ENCODE measurements around the gene KCNAB1. TPM values are rescaled to one million over a fixed set of nuclear protein-coding genes. Genes with fewer than 3 reads are reported as not detected.

The KCNAB1 gene
- total RNA-seq, 3 donors from 2014 or later: 3.9 to 8.3 (median 5.4) TPM

DNA sequence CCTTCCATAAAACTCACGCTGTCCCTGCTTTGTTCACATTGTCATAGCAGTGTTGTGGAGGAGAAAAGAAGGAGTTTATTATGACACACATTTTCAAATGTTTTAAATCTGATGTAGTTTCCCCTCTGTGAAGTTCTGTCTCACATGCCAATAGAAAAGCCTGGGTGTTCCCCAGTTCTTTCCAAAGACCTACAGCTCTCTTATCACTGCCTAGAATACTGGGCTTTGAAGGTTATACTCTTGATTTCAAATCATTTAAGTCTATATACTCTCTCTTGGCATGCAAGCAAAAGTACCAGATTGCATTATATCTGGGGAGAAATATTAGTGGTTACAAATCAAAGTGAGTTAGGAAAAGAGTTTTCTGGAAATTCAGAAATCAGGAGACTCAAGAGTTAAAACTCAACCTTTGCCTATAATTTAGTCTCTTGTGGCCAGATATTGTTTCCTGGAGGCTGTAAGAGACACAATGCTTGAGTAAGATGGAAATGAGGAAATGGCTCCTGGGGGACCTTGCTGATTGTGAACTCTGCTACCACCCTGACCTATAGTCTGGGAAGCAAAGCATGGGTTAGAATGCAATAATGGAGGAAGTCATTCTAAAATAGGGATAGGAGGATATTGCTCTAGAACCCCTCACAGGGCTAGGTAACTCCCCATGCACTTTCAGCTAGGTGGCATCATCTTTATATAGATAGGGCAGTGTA, 182.8 kb downstream of the KCNAB1 start:
- Histone ChIP-seq H3K9me3 (no peaks in the 10 kb centered on the region), H3K4me1 (no peaks in the 10 kb centered on the region), H3K4me3 (no peak overlapping the region), H3K36me3 (no peaks in the 10 kb centered on the region), H3K27me3 (no peaks in the 10 kb centered on the region), H3K27ac (peak overlapping the region in 1 of 2 donors; percentile 22)
- DNase-seq (ENCODE audit: low spot score in 2 of 2): no peak
- intact Hi-C loops (cut with DNase I; ENCODE audit: low total_unique reads): no loop called here
- TF ChIP-seq POLR2AphosphoS5 (IDR thresholded peaks at IDR 0.05): no peak
- no peak for TF ChIP-seq POLR2A (IDR thresholded peaks at IDR 0.05)
- TF ChIP-seq, protein P1, sequence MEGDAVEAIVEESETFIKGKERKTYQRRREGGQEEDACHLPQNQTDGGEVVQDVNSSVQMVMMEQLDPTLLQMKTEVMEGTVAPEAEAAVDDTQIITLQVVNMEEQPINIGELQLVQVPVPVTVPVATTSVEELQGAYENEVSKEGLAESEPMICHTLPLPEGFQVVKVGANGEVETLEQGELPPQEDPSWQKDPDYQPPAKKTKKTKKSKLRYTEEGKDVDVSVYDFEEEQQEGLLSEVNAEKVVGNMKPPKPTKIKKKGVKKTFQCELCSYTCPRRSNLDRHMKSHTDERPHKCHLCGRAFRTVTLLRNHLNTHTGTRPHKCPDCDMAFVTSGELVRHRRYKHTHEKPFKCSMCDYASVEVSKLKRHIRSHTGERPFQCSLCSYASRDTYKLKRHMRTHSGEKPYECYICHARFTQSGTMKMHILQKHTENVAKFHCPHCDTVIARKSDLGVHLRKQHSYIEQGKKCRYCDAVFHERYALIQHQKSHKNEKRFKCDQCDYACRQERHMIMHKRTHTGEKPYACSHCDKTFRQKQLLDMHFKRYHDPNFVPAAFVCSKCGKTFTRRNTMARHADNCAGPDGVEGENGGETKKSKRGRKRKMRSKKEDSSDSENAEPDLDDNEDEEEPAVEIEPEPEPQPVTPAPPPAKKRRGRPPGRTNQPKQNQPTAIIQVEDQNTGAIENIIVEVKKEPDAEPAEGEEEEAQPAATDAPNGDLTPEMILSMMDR (IDR thresholded peaks at IDR 0.05): no peak

- peak in 1 of 2 donors; percentile 59 for DNase-seq (ENCODE audit: low spot score in 2 of 2)
- Histone ChIP-seq H3K4me1 (no peaks in the 10 kb centered on the region), H3K27ac (peak overlapping the region; percentile 7 to 22), H3K36me3 (no peaks in the 10 kb centered on the region), H3K9me3 (no peaks in the 10 kb centered on the region), H3K4me3 (no peak overlapping the region), H3K27me3 (no peaks in the 10 kb centered on the region)
- TF ChIP-seq, protein P1 (IDR thresholded peaks at IDR 0.05): no peak
- no peak for TF ChIP-seq POLR2AphosphoS5 (IDR thresholded peaks at IDR 0.05)
- TF ChIP-seq POLR2A (IDR thresholded peaks at IDR 0.05): no peak
- intact Hi-C loops (cut with DNase I; ENCODE audit: low total_unique reads): no loop called here
Observed at GRCh38 chr3:156304406-156304805, 184.0 kb downstream of the KCNAB1 start.

- TF ChIP-seq, protein P1 (IDR thresholded peaks at IDR 0.05): no peak
- TF ChIP-seq POLR2AphosphoS5 (IDR thresholded peaks at IDR 0.05) (no peak), POLR2A (IDR thresholded peaks at IDR 0.05) (no peak)
- H3K27ac ChIP-seq: no peak overlapping the region
Observed at GRCh38 chr3:156305672-156306071, 185.3 kb downstream of the KCNAB1 start.

GRCh38 chr3:156307704-156308103, 187.3 kb downstream of the KCNAB1 start:
- H3K4me1 ChIP-seq: no peaks in the 10 kb centered on the region
- no peaks in the 10 kb centered on the region for H3K36me3 ChIP-seq
- H3K4me3 ChIP-seq: no peak overlapping the region
- DNase-seq (ENCODE audit: low spot score in 2 of 2): peak in 1 of 2 donors; percentile 48
- TF ChIP-seq POLR2A (IDR thresholded peaks at IDR 0.05) (no peak), POLR2AphosphoS5 (IDR thresholded peaks at IDR 0.05) (no peak)
- TF ChIP-seq, protein P1 (IDR thresholded peaks at IDR 0.05): no peak
- H3K9me3 ChIP-seq: no peaks in the 10 kb centered on the region
- H3K27ac ChIP-seq: no peak overlapping the region
- no peaks in the 10 kb centered on the region for H3K27me3 ChIP-seq
- intact Hi-C loops (cut with DNase I; ENCODE audit: low total_unique reads): no loop called here

More at GRCh38 chr3:156305672-156306071, 185.3 kb downstream of the KCNAB1 start:
- no peaks in the 10 kb centered on the region for H3K4me1 ChIP-seq
- no peaks in the 10 kb centered on the region for H3K27me3 ChIP-seq
- DNase-seq (ENCODE audit: low spot score in 2 of 2): no peak
- no peaks in the 10 kb centered on the region for H3K9me3 ChIP-seq
- H3K36me3 ChIP-seq: no peaks in the 10 kb centered on the region
- intact Hi-C loops (cut with DNase I; ENCODE audit: low total_unique reads): no loop called here
- no peak overlapping the region for H3K4me3 ChIP-seq

DNA sequence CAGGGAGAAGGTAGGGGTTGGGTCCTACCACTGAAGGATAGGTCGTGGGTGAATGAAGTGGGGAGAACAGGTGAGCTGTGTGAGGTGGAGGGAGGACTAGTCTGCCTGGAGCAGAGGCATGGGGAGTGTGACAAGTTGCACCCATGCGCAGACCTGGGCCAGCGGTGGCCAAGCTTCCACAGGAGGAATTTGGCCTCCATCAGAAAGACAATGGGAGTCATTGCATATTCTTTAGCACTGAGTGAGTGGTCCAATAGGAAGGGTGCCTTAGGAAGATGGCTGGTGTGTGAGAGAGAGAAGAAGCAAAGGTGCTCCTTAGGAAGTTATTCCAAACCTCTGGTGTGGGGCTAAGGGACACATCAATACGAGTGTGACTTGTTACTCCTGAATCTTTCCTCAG, 191.1 kb downstream of the KCNAB1 start:
- no peaks in the 10 kb centered on the region for H3K9me3 ChIP-seq
- no peak overlapping the region for H3K4me3 ChIP-seq
- no peaks in the 10 kb centered on the region for H3K27me3 ChIP-seq
- H3K4me1 ChIP-seq: no peaks in the 10 kb centered on the region
- no peak for TF ChIP-seq POLR2A (IDR thresholded peaks at IDR 0.05)
- TF ChIP-seq, protein P1 (IDR thresholded peaks at IDR 0.05): no peak
- TF ChIP-seq POLR2AphosphoS5 (IDR thresholded peaks at IDR 0.05): no peak
- DNase-seq (ENCODE audit: low spot score in 2 of 2): no peak
- H3K27ac ChIP-seq: no peak overlapping the region
- intact Hi-C loops (cut with DNase I; ENCODE audit: low total_unique reads): no loop called here
- no peaks in the 10 kb centered on the region for H3K36me3 ChIP-seq

Measured in breast epithelium (tissue), 4 donors.